SH-SY5Y (cell line): ENCODE measurements around the gene FEZ2.

ENCODE experiments used
- GATA2 ChIP-seq: IDR thresholded peaks from 2 replicates; pipeline ENCODE4 v1.6.1; 2011; ENCODE audit warnings: mild to moderate bottlenecking, low read depth, low read length
- GATA3 ChIP-seq: IDR thresholded peaks from 2 replicates; pipeline ENCODE4 v1.6.1; 2011; ENCODE audit warnings: low read depth, mild to moderate bottlenecking, low read length, moderate library complexity

The FEZ2 gene

DNA sequence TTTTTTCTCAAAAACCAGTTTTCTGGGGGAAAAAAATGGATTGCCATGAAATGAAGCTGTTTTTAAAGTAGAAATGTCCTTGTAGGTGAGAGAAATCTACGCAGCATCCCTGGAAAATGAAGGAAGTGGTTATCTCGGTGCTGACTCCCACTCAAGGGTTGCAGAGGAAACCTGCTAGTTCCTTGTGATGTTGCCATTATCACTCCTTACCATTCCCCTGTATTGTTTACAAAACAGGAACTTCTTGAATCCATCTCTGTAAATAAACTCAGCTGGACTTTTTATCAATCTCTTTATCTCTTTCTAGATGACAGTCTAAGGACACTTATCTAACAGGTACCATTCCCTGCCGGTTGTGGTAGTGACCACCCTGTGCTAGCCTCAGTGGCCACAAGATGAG is 61.2 kb downstream of the FEZ2 start:
- TF ChIP-seq GATA2 (no peak), GATA3 (no peak)

DNA sequence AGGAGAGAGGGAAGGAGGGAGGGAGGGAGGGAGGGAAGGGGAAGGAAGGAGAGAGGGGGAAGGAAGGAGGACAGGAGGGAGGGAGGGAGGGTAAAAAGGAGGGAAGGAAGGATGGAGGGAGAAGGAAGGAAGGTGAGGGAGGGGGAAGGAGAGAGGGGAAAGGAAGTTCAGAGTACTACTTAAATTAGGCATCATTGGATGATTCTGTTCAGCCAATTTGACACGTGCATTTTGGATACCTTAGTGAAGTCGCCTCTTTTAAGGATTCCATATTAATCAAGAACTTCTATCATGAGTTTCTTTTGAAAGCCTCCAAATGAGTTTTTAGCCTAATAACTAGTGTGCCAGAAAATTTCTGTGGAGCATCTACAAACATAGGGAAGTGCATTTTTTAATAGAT is 62.9 kb downstream of the FEZ2 start:
- TF ChIP-seq GATA2, result no peak
- no peak for TF ChIP-seq GATA3

DNA sequence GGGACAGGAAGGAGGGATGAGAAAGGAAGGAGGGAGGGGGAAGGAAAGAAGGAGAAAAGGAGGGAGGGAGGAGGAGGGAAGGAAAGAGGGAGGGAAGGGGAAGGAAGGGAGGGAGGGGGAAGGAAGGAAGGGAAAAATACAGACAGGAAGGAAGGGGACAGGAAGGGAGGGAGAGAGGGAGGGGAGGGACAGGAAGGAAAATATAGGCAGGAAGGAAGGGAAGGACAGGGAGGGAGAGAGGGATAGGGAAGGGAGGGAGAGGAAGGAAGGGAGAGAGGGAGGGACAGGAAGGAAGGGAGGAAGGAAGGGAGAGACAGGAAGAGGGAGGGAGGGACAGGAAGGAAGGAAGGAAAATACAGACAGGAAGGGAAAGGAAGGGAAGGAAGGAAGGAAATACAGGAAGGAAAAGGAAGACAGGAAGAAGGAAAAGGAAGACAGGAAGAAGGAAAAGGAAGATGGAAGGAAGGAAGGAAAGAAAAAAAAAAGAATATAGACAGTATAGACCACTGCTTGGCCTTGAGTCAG is 63.6 kb downstream of the FEZ2 start:
- TF ChIP-seq GATA2, result no peak
- TF ChIP-seq GATA3, result no peak

DNA sequence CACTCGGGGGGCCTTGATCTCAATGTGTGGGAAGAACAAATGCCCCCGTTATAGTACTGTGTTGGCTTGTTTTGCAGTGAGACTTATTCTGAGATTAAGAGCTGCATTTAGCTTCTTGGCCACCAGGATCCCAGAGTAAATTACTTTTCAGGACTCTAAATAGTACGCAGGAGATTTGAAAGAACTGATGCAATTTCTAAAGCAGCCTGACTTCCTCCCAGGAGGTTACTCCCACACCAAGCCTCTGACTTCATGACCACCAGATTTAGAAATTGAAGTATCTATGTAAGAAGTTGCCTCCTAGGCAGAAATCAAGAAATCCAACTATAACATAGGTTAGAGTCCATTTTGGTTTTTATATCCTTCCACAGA is 67.0 kb downstream of the FEZ2 start:
- no peak for TF ChIP-seq GATA3
- no peak for TF ChIP-seq GATA2

DNA sequence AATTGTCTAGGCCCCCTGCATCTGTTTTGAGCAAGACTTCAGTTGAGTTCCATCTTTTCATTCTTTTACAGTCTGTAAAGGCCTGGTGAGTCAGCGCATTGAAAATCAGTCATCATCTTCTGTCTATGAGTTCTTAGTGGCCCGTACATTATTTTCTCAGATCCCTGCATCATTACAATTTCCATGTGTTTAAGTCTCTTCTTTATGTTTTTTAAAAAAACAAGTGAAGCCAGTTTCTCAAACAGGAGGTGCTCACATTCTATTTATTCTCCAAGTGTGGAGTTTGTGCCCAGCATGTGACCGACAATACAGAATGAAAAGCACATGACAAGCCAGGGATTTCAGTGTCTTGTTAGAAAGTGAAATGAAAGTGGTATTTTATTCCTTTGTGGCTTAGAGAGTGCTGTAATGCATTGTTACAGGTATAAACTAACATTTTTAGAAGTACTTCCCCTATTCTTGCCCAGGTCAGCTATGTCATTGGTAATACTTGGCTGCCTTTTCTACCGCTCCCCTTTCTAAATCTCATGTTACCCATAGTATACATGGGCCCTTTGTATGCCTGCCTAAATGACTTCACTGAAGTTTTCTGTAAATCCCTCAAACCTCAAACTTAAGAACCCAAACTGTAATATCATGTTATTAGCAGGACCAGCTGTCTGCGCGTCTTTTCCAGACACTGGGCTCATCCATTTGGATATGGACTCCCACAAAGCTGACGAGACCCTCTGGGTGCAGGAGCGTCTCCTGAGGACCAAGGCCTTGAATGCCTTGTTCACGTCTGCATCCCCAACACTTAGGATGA is 67.6 kb downstream of the FEZ2 start:
- no peak for TF ChIP-seq GATA3
- TF ChIP-seq GATA2, result no peak

DNA sequence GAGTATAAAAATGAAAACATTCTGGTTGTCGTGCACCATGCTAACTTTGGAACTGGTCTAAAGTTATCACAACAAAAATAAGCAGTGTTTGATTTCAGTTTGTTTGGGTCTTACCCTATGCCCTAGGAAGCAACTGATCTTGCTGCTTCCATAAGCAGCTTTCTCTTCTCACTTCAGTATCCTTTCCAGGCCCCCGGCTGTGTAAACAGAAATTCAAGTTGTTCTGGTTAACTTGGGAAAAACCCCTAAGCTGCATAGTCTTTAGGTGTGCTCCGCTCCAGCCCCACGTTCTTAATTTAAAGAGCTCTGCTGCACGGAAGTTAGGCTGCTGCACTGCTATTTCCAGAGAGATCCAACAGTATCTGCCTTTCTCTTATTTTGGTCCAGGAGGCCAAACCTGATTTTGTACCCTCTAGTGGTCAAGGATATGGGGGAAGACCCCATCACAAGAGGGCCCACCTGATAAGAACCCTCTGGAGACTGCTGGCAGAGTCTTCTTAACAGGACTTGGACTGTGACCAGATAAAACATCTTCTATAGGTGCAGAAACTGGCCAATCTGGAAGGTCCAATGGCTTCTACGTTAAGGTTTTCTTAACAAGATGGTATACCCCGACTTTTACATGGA is 69.1 kb downstream of the FEZ2 start:
- TF ChIP-seq GATA3 (no peak), GATA2 (no peak)

DNA sequence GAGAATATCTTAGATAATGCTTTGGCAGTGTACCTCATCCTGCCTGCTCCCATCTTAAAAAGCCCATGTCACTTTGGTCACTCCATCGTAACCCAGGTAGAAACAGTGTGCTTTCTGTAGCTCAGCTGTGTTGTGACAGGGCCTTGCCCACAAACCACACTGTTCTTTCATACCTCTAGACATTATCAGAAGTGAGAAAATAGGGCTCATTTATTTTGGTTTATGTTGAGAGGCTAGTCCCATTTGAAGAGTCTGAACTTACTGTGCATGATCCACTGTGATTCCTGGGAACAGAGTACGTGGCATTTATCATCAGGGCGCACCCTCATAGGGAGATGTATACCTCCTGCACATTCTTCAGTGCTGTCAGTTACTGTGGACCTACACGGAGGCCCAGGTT is 69.7 kb downstream of the FEZ2 start:
- TF ChIP-seq GATA3 (no peak), GATA2 (no peak)

DNA sequence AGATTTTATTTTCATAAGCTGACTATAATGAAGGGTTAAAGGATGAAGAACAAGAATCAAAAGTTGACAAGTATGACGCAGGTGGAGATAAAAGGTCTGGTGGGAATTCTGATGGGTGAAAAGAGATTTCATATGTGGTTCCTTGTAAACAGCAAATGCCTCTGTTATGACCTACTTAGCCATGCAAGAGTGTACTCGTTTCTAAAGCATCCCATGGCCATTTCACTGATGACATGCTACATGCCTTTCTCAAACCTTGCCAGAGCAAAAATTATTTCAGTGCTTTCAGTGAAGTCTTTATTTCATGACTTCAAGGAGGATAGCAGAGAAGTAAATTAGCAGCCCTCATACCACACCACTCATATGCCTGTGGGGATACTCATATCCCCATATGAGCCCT is 71.7 kb downstream of the FEZ2 start:
- no peak for TF ChIP-seq GATA2
- TF ChIP-seq GATA3, result no peak

DNA sequence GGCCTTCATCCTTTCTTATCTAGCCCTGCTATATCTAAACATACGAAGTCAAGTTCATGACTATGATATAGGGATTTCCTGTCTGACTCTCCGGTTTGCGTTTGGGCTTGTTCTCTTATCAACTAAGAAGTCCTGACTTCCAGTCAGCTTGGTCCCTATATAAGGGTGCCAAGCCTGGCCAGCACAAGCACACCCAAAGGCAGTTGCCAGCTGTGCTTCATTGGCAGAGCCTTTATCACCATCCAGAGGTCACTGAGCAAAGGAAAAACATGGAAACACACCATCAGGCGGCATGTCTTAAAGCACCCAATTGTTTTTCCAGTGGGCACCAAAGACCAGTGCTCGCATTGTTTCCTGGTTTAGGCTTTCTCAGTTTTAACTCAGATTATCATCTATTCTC is 72.7 kb downstream of the FEZ2 start:
- no peak for TF ChIP-seq GATA3
- no peak for TF ChIP-seq GATA2

DNA sequence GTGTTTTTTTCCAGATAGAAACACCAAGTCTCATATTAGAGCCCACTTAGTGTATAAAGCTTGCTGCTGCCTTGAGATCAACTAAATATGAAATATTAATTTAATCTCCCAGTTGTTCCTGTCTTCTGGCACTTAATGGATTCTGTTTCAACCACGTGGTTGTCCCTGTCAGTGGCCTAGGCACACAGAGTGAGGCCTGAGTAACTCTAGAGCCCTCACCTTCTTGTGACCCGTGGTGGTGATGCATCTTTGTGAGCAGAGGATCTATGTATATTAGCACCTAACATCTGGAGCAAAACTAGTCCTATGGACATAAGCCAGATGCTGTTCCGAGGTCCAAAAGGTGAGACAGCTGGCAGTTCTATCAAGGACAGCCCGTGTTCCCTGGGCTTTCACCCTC is 74.8 kb downstream of the FEZ2 start:
- TF ChIP-seq GATA2 (no peak), GATA3 (no peak)

DNA sequence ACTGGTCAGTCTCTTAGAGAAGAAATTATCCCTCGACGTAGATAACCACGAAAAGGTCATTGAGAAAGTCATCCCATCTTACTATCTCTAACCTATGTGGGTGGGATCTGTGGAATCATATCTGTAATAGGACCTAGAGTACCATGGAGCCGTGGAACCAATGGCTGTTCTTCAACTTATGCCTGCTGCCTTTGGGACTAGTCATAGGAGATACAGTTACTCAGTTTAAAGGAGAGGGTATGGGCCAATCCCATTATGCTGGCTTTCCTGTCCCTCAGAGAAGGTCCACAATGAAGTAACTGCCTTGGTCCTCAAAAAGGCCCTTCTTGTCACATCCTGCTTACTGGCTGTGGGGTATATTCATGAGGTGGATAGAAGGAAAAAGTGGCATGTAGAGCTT is 77.5 kb downstream of the FEZ2 start:
- TF ChIP-seq GATA2 (no peak), GATA3 (no peak)

DNA sequence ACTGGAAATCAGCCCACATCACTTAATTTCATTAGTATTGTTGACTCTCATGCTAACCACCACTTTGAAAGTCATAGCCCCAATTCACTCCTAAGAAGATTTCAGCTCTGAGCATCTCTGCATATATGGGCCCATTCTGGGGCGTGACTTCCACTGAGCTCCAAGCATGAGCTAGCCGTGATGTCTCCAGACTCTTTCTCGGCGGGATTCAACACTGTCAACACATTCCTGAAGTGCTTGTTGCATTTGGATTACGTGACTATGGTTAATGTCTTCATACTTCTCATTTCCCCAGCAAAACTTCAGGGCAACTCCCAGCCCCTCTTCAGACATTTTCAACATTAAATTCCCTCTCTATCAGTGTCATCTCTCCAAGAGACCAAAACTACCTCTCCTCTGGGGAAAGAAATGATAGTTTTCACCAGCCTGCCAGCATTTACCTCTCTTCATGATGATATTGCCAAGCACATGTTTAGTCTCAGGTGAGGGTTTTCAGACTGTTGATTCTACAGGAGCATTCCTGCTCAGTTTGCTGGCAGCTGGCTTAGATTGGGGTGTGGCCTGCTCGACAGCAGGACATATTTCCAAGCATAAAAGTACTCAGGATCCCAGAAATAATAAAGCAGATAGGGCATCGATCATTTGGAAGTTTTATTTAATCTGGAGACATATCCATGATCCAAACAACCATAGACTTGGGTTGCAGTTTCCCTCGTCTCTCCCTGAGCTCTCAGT is 81.7 kb downstream of the FEZ2 start:
- TF ChIP-seq GATA2, result no peak
- no peak for TF ChIP-seq GATA3

DNA sequence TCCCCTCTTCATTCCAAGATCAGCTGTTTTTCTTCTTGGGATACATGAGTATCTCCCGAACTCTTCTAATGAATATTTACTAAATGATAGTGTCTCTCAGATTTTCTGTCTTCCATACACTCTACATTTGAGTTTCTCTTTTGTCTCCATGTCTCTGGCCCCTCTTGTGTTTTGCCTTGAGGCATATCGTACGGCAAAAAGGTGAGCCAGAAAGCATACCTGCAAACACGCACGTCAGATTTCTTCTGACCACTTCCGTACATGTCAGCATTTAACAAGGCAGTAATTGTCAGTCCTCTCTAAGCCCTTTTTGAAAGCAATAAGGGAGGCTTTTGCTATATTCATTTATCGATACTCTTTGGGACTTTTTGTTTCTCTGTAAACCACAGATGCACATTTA is 82.4 kb downstream of the FEZ2 start:
- TF ChIP-seq GATA2 (no peak), GATA3 (no peak)

DNA sequence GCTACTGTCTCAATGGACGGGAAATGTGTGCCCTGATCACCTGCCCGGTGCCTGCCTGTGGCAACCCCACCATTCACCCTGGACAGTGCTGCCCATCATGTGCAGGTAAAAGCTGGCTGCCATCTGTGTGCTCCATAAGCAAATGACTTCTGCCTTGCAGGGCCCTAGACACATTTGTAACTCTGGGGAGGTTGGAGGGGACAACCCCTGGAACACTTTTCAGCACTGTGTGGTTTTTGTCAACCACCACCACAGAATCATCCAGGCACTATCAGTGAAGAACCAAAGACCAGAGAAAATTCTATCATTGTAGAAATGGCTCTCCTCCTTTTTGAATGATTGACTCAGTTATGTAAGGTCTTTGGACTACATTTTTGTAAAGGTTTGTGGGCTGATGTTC is 84.3 kb downstream of the FEZ2 start:
- TF ChIP-seq GATA3 (no peak), GATA2 (no peak)

DNA sequence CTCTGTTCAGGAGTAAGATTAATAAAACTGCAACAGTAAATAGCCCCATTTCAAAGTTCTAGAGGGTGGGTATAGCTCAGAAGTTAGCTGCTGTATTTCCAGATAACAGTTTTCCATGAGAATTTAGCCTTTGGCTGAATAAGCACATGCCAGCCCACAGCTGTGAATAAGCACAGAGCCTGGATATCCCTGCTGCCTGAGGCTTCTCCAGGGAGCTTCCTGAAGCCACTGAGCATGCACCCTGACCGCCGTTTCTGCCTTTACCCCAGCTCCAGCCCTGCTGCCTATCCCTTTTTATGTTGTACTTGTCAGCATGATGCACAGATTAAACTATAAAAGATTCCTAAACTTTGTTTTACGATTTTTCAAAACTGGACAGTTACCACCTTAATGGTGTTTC is 85.3 kb downstream of the FEZ2 start:
- TF ChIP-seq GATA2 (no peak), GATA3 (no peak)
